Activated CD4-positive, alpha-beta T cell treated with anti-CD3 and anti-CD28 coated beads for 48 hours (primary cell): ENCODE measurements around the gene ACSS3.

ENCODE experiments used
- DNase-seq: peaks from one replicate; pipeline ENCODE4 v3.0.0-alpha.2; 2020

ACSS3 gene

DNA sequence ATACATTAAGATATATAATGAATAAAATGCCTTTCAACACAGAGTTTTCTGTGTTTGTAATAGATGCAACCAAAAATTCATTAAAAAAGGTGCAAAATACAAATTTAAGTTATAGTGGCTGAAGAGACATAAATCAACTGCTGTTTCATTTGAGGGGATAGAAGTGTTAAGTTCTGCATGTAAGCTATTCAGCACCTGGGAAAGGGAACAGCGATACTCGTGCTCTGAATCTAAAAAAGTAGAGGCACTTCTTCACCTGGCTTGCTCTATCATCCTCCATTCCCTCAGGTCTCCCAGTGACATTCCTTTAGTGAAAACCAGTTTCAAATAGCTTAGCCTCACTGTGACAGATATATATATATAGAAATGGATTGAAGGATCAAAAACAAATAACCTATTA lies 222.6 kb downstream of the ACSS3 start:
- no peak for DNase-seq

DNA sequence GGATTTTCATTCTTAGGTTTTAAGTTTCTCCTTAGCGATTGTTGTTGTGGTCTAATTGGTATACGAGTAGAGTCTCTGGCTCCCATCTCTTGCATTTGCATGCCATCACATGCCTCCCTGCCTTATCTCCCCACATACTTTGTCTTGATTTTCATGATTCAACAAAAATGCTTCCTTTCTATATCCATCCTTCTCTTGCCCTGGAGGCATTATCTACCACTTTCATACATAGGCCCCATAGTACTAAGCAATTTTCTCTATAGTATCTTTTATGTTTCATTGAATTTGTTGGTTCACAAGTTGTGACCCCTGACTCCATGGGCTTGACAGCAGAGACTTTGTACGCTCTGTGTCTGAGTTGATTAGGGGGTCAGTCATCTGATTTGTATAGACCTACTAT lies 226.1 kb downstream of the ACSS3 start:
- DNase-seq: no peak
